HepG2 (cell line): ENCODE data around the gene ACOX3. TPM values are rescaled to one million over a fixed set of nuclear protein-coding genes. Genes with fewer than 3 reads are reported as not detected.
A peak's percentile ranks its signal among the peaks of the same experiment; 100 is the strongest.

Experiments
- ATAC-seq: fragments of 200-7000 bp; cut with Tn5 transposase; 3 replicates; pipeline ENCODE4 v1.9.1; 2020; ENCODE audit warnings: mild to moderate bottlenecking, moderate library complexity
- BruUV-seq: library from RNA; stranded (reverse); fragments of 400-500 nt; replicated peaks from 2 replicates; lab custom pipeline; 2021; lab: Mats Ljungman, UMichigan
- CTCF ChIA-PET: fragments of 300-600 bp; formaldehyde crosslinking; extraction: SDS; loops from one replicate; lab custom pipeline; 2021; ENCODE audit warnings: low total read pairs, inconsistent platforms, low intra/inter-chr PET ratio; lab: Yijun Ruan, JAX
- POLR2A ChIA-PET: fragments of 350-600 bp; sonication (Branson Sonifier 250); formaldehyde crosslinking; loops from one replicate; lab custom pipeline; 2020; ENCODE audit warnings: antibody characterized with exemption, inconsistent platforms; lab: Yijun Ruan, JAX
- DNase-seq: peaks from one replicate; pipeline ENCODE4 v3.0.0-alpha.2; 2015; ENCODE audit warnings: low spot score
- FAIRE-seq: peaks from 3 replicates; lab custom pipeline; 2011; peaks lifted over from hg19 to GRCh38; lab: Jason Lieb, UNC
- H2AFZ ChIP-seq: one replicate; pipeline ENCODE4 v1.6.1; 2011; ENCODE audit warnings: low read length, inconsistent platforms
- H3K27ac ChIP-seq: fragments of 300-600 bp; 3 replicates; pipeline ENCODE4 v1.8.0; 2011; ENCODE audit warnings: mixed run types, mild to moderate bottlenecking, mixed read lengths, low read length, inconsistent platforms; ENCODE audit not compliant: insufficient read depth; ENCODE audit errors: extremely low read length
- H3K27me3 ChIP-seq, 2 experiments: fragments of 200-600 bp in 1 of 2; 2 replicates in 1 of 2; 3 replicates in 1 of 2; pipeline versions ENCODE4 v1.6.0 to v1.8.0; 2011; ENCODE audit warnings: low read length in 2 of 2, mild to moderate bottlenecking in 2 of 2, moderate library complexity in 2 of 2, inconsistent platforms in 1 of 2; ENCODE audit not compliant: insufficient read depth in 2 of 2, control insufficient read depth in 1 of 2
- H3K36me3 ChIP-seq, 2 experiments: fragments of 200-600 bp in 1 of 2; replicated peaks in 1 of 2; 2 replicates in 1 of 2; 3 replicates in 1 of 2; pipeline versions ENCODE4 v1.5.1 to v1.8.0; 2011; ENCODE audit warnings: low read length in 2 of 2, inconsistent platforms in 1 of 2; ENCODE audit not compliant: insufficient read depth in 2 of 2, control insufficient read depth in 1 of 2
- H3K4me1 ChIP-seq: 2 replicates; pipeline ENCODE4 v1.5.1; 2012; ENCODE audit warnings: low read length, inconsistent platforms; ENCODE audit not compliant: insufficient read depth
- H3K4me2 ChIP-seq: 2 replicates; pipeline ENCODE4 v1.6.0; 2011; ENCODE audit warnings: low read depth, low read length, inconsistent platforms
- H3K4me3 ChIP-seq, 3 experiments: fragments of 200-600 bp in 1 of 3; sonication (generic), shearing (Covaris generic) in 1 of 3; replicated peaks in 1 of 3; 2 replicates each; pipeline ENCODE4 v1.5.1; 2011 to 2016; ENCODE audit warnings: low read length in 3 of 3, inconsistent platforms in 2 of 3, low read depth in 2 of 3, mild to moderate bottlenecking in 2 of 3, control low read depth in 1 of 3, mixed read lengths in 1 of 3; ENCODE audit not compliant: insufficient read depth in 1 of 3
- H3K79me2 ChIP-seq: one replicate; pipeline ENCODE4 v1.6.1; 2011; ENCODE audit warnings: low read length, inconsistent platforms; ENCODE audit not compliant: insufficient read depth
- H3K9ac ChIP-seq: 2 replicates; pipeline ENCODE4 v1.6.0; 2011; ENCODE audit warnings: mild to moderate bottlenecking, low read depth, low read length, inconsistent platforms; ENCODE audit not compliant: insufficient read depth
- H3K9me3 ChIP-seq: 2 replicates; pipeline ENCODE4 v1.5.1; 2012; ENCODE audit warnings: mild to moderate bottlenecking, low read length
- H4K20me1 ChIP-seq: 2 replicates; pipeline ENCODE4 v1.6.0; 2011; ENCODE audit warnings: inconsistent platforms, mild to moderate bottlenecking, low read length, moderate library complexity; ENCODE audit not compliant: insufficient read depth
- ATM ChIP-seq: fragments of 450-650 bp; IDR thresholded peaks from 2 replicates; pipeline ENCODE4 v1.7.1; 2017; ENCODE audit warnings: mild to moderate bottlenecking, borderline replicate concordance
- HHEX ChIP-seq: IDR thresholded peaks from 2 replicates; pipeline ENCODE4 v1.6.1; 2016; ENCODE audit warnings: control low read depth
- SOX13 ChIP-seq, 3 experiments: fragments of 450-650 bp in 1 of 3; sonication (generic) in 1 of 3; formaldehyde crosslinking in 1 of 3; IDR thresholded peaks in 2 of 3; conservative IDR thresholded peaks in 1 of 3; 2 replicates each; pipeline versions ENCODE4 v1.5.0 to v1.6.1; 2016 to 2020; ENCODE audit warnings: antibody characterized with exemption in 1 of 3, mild to moderate bottlenecking in 1 of 3, missing compliant biosample characterization in 1 of 3, missing genetic modification reagents in 1 of 3, moderate library complexity in 1 of 3
- SRSF1 ChIP-seq: fragments of 200-400 bp; formaldehyde crosslinking; optimal IDR thresholded peaks from 2 replicates; pipeline ENCODE3; 2017; ENCODE audit warnings: mild to moderate bottlenecking, low read depth, low read length, moderate library complexity
- TCF7 ChIP-seq: sonication (generic); IDR thresholded peaks from 2 replicates; pipeline ENCODE4 v1.6.1; 2016; ENCODE audit warnings: antibody characterized with exemption, low read depth
- WGBS: methylation state at CpG from one replicate; pipeline ENCODE4 v1.1.6; 2017; ENCODE audit warnings: low lambda C conversion rate; 5-methylcytosine and 5-hydroxymethylcytosine counted together
- in situ Hi-C: cut with HindIII; loops from 2 replicates; pipeline ENCODE4 v1.10.0; 2017; ENCODE audit warnings: low pct_unique_long_range_greater_than_20kb; ENCODE audit not compliant: extremely low pct_ligation_motif_present
- intact Hi-C: fragments of 100-400 bp; cut with micrococcal nuclease; formaldehyde crosslinking; loops from one replicate; pipeline ENCODE4 v1.10.0; 2022; ENCODE audit not compliant: unreplicated experiment
- polyA plus RNA-seq, 8 experiments: library from polyadenylated mRNA; depleted of rRNA in 3 of 8; stranded (reverse) in 7 of 8; unstranded in 1 of 8; fragments of >200 nt; fragmentation: Illumina TruSeq in 4 of 8; extraction: Trizol in 4 of 8; gene quantifications; 2 replicates each; pipeline versions ENCODE4 v1.2.1 to v1.2.3, GENCODE V29; 2011 to 2016; ENCODE audit warnings: low read depth in 4 of 8, missing spikeins in 1 of 8, mixed read lengths in 1 of 8; ENCODE audit not compliant: insufficient read depth in 1 of 8
- total RNA-seq, 5 experiments: library from RNA; depleted of rRNA; stranded (reverse); fragments of >200 nt; fragmentation: Illumina TruSeq; extraction: Trizol; gene quantifications; 2 replicates each; pipeline ENCODE4 v1.2.3, GENCODE V29; 2016; ENCODE audit warnings: low read depth in 1 of 5
- TF ChIP-seq, protein P1 (sequence below): IDR thresholded peaks from 2 replicates; pipeline ENCODE4 v1.4.0; 2020; ENCODE audit warnings: mild to moderate bottlenecking, missing genetic modification reagents

The ACOX3 gene
- total and polyA plus RNA-seq, 2 of the 13 experiments (the other 11 are each of a cell fraction or from before 2014, with no cell fraction given) = 4.2 to 17.8 TPM

DNA sequence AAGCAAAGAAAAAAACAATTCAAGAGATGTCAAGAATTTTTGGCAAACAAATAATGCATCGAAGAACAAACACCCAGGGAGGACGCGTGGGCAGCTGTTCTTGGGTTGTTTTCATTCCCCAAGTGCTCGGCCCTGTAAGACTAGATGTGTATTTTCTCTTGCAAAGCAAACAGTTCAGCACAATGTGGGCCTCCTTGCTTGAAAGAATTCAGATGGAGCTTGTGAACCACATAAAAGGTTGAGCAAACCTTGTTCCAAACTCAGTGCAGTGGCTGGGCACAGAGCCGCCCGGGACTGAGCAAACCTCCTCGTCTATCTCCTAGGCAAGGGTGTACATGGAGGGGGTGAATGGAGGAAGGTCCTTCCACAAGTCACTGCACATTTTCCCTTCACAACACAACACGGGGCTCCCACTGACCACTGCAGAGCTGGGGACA lies 88.6 kb downstream of the ACOX3 start:
- POLR2A ChIA-PET = no interaction called here
- in situ Hi-C loops (no loop called here), intact Hi-C loops (no loop called here)
- CTCF ChIA-PET = no interaction called here
- Histone ChIP-seq H3K4me3 (no peak overlapping the region), H3K9ac (no peak overlapping the region), H4K20me1 (no peaks in the 10 kb centered on the region; the same call in 1 of the 2 replicates), H2AFZ (no peak overlapping the region), H3K79me2 (no peaks in the 10 kb centered on the region), H3K4me1 (peaks cover 22% of the 10 kb centered on the region), H3K9me3 (no peaks in the 10 kb centered on the region), H3K27ac (no peak overlapping the region), H3K4me2 (peak overlapping the region; percentile 5; the same call in 1 of the 2 replicates), H3K27me3 (peaks cover 9 to 20% of the 10 kb centered on the region in 2 experiments; a peak in 4 of 5 replicates), H3K36me3 (no peaks in the 10 kb centered on the region)
- ATAC-seq (peak; percentile 64), DNase-seq (peak; percentile 21), FAIRE-seq (peak; percentile 53)
- TF ChIP-seq HHEX (CRISPR knock-in tag) = peak; percentile 55; the same call in 1 of the 2 replicates
- TF ChIP-seq SOX13 (IDR thresholded peaks at IDR 0.05) = no peak
- TF ChIP-seq SOX13 (CRISPR knock-in tag; conservative IDR thresholded peaks at IDR 0.05 in 1 of 2, IDR thresholded peaks at IDR 0.05 in 1 of 2) = peak in 1 of 2 experiments; percentile 50; a peak in 2 of 4 replicates
- TF ChIP-seq ATM = no peak
- peak; percentile 63; the same call in 1 of the 2 replicates for TF ChIP-seq TCF7
- no peak for TF ChIP-seq SRSF1
- TF ChIP-seq, protein P1, sequence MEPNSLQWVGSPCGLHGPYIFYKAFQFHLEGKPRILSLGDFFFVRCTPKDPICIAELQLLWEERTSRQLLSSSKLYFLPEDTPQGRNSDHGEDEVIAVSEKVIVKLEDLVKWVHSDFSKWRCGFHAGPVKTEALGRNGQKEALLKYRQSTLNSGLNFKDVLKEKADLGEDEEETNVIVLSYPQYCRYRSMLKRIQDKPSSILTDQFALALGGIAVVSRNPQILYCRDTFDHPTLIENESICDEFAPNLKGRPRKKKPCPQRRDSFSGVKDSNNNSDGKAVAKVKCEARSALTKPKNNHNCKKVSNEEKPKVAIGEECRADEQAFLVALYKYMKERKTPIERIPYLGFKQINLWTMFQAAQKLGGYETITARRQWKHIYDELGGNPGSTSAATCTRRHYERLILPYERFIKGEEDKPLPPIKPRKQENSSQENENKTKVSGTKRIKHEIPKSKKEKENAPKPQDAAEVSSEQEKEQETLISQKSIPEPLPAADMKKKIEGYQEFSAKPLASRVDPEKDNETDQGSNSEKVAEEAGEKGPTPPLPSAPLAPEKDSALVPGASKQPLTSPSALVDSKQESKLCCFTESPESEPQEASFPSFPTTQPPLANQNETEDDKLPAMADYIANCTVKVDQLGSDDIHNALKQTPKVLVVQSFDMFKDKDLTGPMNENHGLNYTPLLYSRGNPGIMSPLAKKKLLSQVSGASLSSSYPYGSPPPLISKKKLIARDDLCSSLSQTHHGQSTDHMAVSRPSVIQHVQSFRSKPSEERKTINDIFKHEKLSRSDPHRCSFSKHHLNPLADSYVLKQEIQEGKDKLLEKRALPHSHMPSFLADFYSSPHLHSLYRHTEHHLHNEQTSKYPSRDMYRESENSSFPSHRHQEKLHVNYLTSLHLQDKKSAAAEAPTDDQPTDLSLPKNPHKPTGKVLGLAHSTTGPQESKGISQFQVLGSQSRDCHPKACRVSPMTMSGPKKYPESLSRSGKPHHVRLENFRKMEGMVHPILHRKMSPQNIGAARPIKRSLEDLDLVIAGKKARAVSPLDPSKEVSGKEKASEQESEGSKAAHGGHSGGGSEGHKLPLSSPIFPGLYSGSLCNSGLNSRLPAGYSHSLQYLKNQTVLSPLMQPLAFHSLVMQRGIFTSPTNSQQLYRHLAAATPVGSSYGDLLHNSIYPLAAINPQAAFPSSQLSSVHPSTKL (CRISPR knock-in tag) = 0 out of 2 replicates have a peak, but pooled peaks have one; percentile 30
- WGBS = 2% methylated on average over 8 of the region's 8 CpGs
- BruUV-seq = no TSS peak
